ENCODE measurements around the gene NSF.
"Not testable (repeated sequence)": the region's sequence is repeated elsewhere in the genome, so short reads cannot be mapped to it uniquely, and the experiment has no call there.

The NSF gene

GRCh38 chr17:46652024-46652643 is 61.7 kb downstream of the NSF start:
- not testable (repeated sequence) for H3K4me2 ChIP-seq (ENCODE audit: low read length); H4K8ac ChIP-seq (ENCODE audit: low read depth, low read length); H3K4me1 ChIP-seq (ENCODE audit: control insufficient read depth, low read depth, low read length); H3K9ac ChIP-seq (ENCODE audit: low read length); H2AK5ac ChIP-seq (ENCODE audit: low read length); H2BK15ac ChIP-seq (replicated peaks; ENCODE audit: low read depth); H4K5ac ChIP-seq (ENCODE audit: low read length); H3K4ac ChIP-seq (ENCODE audit: low read depth, low read length); H3K79me2 ChIP-seq (ENCODE audit: control insufficient read depth, insufficient read depth, low read length); H3K4me3 ChIP-seq (ENCODE audit: low read length); H3K27me3 ChIP-seq (ENCODE audit: insufficient read depth, low read length, poor library complexity); H3K79me1 ChIP-seq (ENCODE audit: low read length); H3K56ac ChIP-seq (ENCODE audit: low read length); H2BK5ac ChIP-seq (ENCODE audit: low read length); H3K36me3 ChIP-seq (ENCODE audit: control insufficient read depth, insufficient read depth, low read length); H2BK120ac ChIP-seq (ENCODE audit: low read depth, low read length); DNase-seq; H3K23ac ChIP-seq (ENCODE audit: low read length); H3K18ac ChIP-seq (ENCODE audit: low read length); H3K27ac ChIP-seq (ENCODE audit: low read depth, low read length)
- WGBS (ENCODE audit: extremely low coverage, insufficient coverage, low lambda C conversion rate) = no CpG with 5 or more reads among the region's 7 CpGs

- not testable (repeated sequence) for H3K4me3 ChIP-seq (ENCODE audit: low read length); H2BK120ac ChIP-seq (ENCODE audit: low read depth, low read length); H3K18ac ChIP-seq (ENCODE audit: low read length); H3K56ac ChIP-seq (ENCODE audit: low read length); H3K79me2 ChIP-seq (ENCODE audit: control insufficient read depth, insufficient read depth, low read length); H3K4me1 ChIP-seq (ENCODE audit: control insufficient read depth, low read depth, low read length); H3K36me3 ChIP-seq (ENCODE audit: control insufficient read depth, insufficient read depth, low read length); H3K23ac ChIP-seq (ENCODE audit: low read length); H3K27ac ChIP-seq (ENCODE audit: low read depth, low read length); H3K4me2 ChIP-seq (ENCODE audit: low read length); H3K27me3 ChIP-seq (ENCODE audit: insufficient read depth, low read length, poor library complexity); H4K5ac ChIP-seq (ENCODE audit: low read length); DNase-seq; H3K79me1 ChIP-seq (ENCODE audit: low read length); H2AK5ac ChIP-seq (ENCODE audit: low read length); H3K9ac ChIP-seq (ENCODE audit: low read length); H2BK5ac ChIP-seq (ENCODE audit: low read length); H2BK15ac ChIP-seq (replicated peaks; ENCODE audit: low read depth); H3K4ac ChIP-seq (ENCODE audit: low read depth, low read length); H4K8ac ChIP-seq (ENCODE audit: low read depth, low read length)
- WGBS (ENCODE audit: extremely low coverage, insufficient coverage, low lambda C conversion rate) = no CpG with 5 or more reads among the region's 5 CpGs
Observed at GRCh38 chr17:46658235-46658634, 67.8 kb downstream of the NSF start.

GRCh38 chr17:46659702-46660101 is 69.2 kb downstream of the NSF start:
- H3K23ac ChIP-seq (ENCODE audit: low read length); H4K5ac ChIP-seq (ENCODE audit: low read length); H3K9ac ChIP-seq (ENCODE audit: low read length); H3K79me1 ChIP-seq (ENCODE audit: low read length); H3K4me2 ChIP-seq (ENCODE audit: low read length); H4K8ac ChIP-seq (ENCODE audit: low read depth, low read length); H3K79me2 ChIP-seq (ENCODE audit: control insufficient read depth, insufficient read depth, low read length); H3K56ac ChIP-seq (ENCODE audit: low read length); H3K18ac ChIP-seq (ENCODE audit: low read length); H3K4ac ChIP-seq (ENCODE audit: low read depth, low read length); H3K27me3 ChIP-seq (ENCODE audit: insufficient read depth, low read length, poor library complexity); H2AK5ac ChIP-seq (ENCODE audit: low read length); H2BK15ac ChIP-seq (replicated peaks; ENCODE audit: low read depth); H3K4me3 ChIP-seq (ENCODE audit: low read length); H2BK120ac ChIP-seq (ENCODE audit: low read depth, low read length); H3K4me1 ChIP-seq (ENCODE audit: control insufficient read depth, low read depth, low read length); H3K27ac ChIP-seq (ENCODE audit: low read depth, low read length); H3K36me3 ChIP-seq (ENCODE audit: control insufficient read depth, insufficient read depth, low read length); DNase-seq; H2BK5ac ChIP-seq (ENCODE audit: low read length): not testable (repeated sequence)
- no CpG with 5 or more reads among the region's 4 CpGs for WGBS (ENCODE audit: extremely low coverage, insufficient coverage, low lambda C conversion rate)

GRCh38 chr17:46663123-46663522 is 72.7 kb downstream of the NSF start:
- H3K9ac ChIP-seq (ENCODE audit: low read length); H3K79me2 ChIP-seq (ENCODE audit: control insufficient read depth, insufficient read depth, low read length); H3K4me2 ChIP-seq (ENCODE audit: low read length); H2BK5ac ChIP-seq (ENCODE audit: low read length); H2AK5ac ChIP-seq (ENCODE audit: low read length); H4K8ac ChIP-seq (ENCODE audit: low read depth, low read length); H3K27me3 ChIP-seq (ENCODE audit: insufficient read depth, low read length, poor library complexity); H2BK120ac ChIP-seq (ENCODE audit: low read depth, low read length); H3K79me1 ChIP-seq (ENCODE audit: low read length); H3K27ac ChIP-seq (ENCODE audit: low read depth, low read length); H3K56ac ChIP-seq (ENCODE audit: low read length); H3K4ac ChIP-seq (ENCODE audit: low read depth, low read length); H3K18ac ChIP-seq (ENCODE audit: low read length); H3K4me3 ChIP-seq (ENCODE audit: low read length); H2BK15ac ChIP-seq (replicated peaks; ENCODE audit: low read depth); H4K5ac ChIP-seq (ENCODE audit: low read length); H3K36me3 ChIP-seq (ENCODE audit: control insufficient read depth, insufficient read depth, low read length); DNase-seq; H3K23ac ChIP-seq (ENCODE audit: low read length); H3K4me1 ChIP-seq (ENCODE audit: control insufficient read depth, low read depth, low read length): not testable (repeated sequence)
- WGBS (ENCODE audit: extremely low coverage, insufficient coverage, low lambda C conversion rate) = no CpG with 5 or more reads among the region's 1 CpG

GRCh38 chr17:46663552-46663951 is 73.1 kb downstream of the NSF start:
- WGBS (ENCODE audit: extremely low coverage, insufficient coverage, low lambda C conversion rate) = no CpG with 5 or more reads among the region's 2 CpGs
- H3K79me2 ChIP-seq (ENCODE audit: control insufficient read depth, insufficient read depth, low read length); H3K9ac ChIP-seq (ENCODE audit: low read length); H2BK5ac ChIP-seq (ENCODE audit: low read length); H3K4me3 ChIP-seq (ENCODE audit: low read length); DNase-seq; H3K27me3 ChIP-seq (ENCODE audit: insufficient read depth, low read length, poor library complexity); H3K23ac ChIP-seq (ENCODE audit: low read length); H3K79me1 ChIP-seq (ENCODE audit: low read length); H2AK5ac ChIP-seq (ENCODE audit: low read length); H2BK15ac ChIP-seq (replicated peaks; ENCODE audit: low read depth); H2BK120ac ChIP-seq (ENCODE audit: low read depth, low read length); H3K4me2 ChIP-seq (ENCODE audit: low read length); H3K4me1 ChIP-seq (ENCODE audit: control insufficient read depth, low read depth, low read length); H3K36me3 ChIP-seq (ENCODE audit: control insufficient read depth, insufficient read depth, low read length); H3K27ac ChIP-seq (ENCODE audit: low read depth, low read length); H3K4ac ChIP-seq (ENCODE audit: low read depth, low read length); H3K18ac ChIP-seq (ENCODE audit: low read length); H4K8ac ChIP-seq (ENCODE audit: low read depth, low read length); H3K56ac ChIP-seq (ENCODE audit: low read length); H4K5ac ChIP-seq (ENCODE audit: low read length): not testable (repeated sequence)

GRCh38 chr17:46665969-46666368 is 75.5 kb downstream of the NSF start:
- not testable (repeated sequence) for DNase-seq; H2BK5ac ChIP-seq (ENCODE audit: low read length); H2AK5ac ChIP-seq (ENCODE audit: low read length); H3K4ac ChIP-seq (ENCODE audit: low read depth, low read length); H4K5ac ChIP-seq (ENCODE audit: low read length); H3K27me3 ChIP-seq (ENCODE audit: insufficient read depth, low read length, poor library complexity); H3K4me3 ChIP-seq (ENCODE audit: low read length); H3K18ac ChIP-seq (ENCODE audit: low read length); H3K23ac ChIP-seq (ENCODE audit: low read length); H3K79me1 ChIP-seq (ENCODE audit: low read length); H4K8ac ChIP-seq (ENCODE audit: low read depth, low read length); H3K79me2 ChIP-seq (ENCODE audit: control insufficient read depth, insufficient read depth, low read length); H2BK120ac ChIP-seq (ENCODE audit: low read depth, low read length); H3K27ac ChIP-seq (ENCODE audit: low read depth, low read length); H2BK15ac ChIP-seq (replicated peaks; ENCODE audit: low read depth); H3K4me2 ChIP-seq (ENCODE audit: low read length); H3K36me3 ChIP-seq (ENCODE audit: control insufficient read depth, insufficient read depth, low read length); H3K9ac ChIP-seq (ENCODE audit: low read length); H3K56ac ChIP-seq (ENCODE audit: low read length); H3K4me1 ChIP-seq (ENCODE audit: control insufficient read depth, low read depth, low read length)
- WGBS (ENCODE audit: extremely low coverage, insufficient coverage, low lambda C conversion rate) = no CpG with 5 or more reads among the region's 5 CpGs
